Measurements from ENCODE around the gene ANKRD37.
"Not testable (repeated sequence)": the region's sequence is repeated elsewhere in the genome, so short reads cannot be mapped to it uniquely, and the experiment has no call there.

The ANKRD37 gene

GRCh38 chr4:185396724-185397385, at the start of gene ANKRD37:
Gene ANKRD37, plus strand, starts transcription at chr4:185396841. Its CDS starts 83 bp downstream, at chr4:185396924.
- no peak for DNase-seq (ENCODE audit: low read depth, low spot score)

- no peak for DNase-seq (ENCODE audit: low read depth, low spot score)
These were observed 49.6 kb upstream of the ANKRD37 start for GRCh38 chr4:185346975-185347601.

GRCh38 chr4:185351691-185352090, 45.0 kb upstream of the ANKRD37 start:
- DNase-seq (ENCODE audit: low read depth, low spot score), result no peak

GRCh38 chr4:185352202-185352601, 44.4 kb upstream of the ANKRD37 start:
- no peak for DNase-seq (ENCODE audit: low read depth, low spot score)

- DNase-seq (ENCODE audit: low read depth, low spot score), result no peak
These were observed 43.9 kb upstream of the ANKRD37 start for GRCh38 chr4:185352741-185353140.

GRCh38 chr4:185357211-185357610, 39.4 kb upstream of the ANKRD37 start:
- DNase-seq (ENCODE audit: low read depth, low spot score), result no peak

- DNase-seq (ENCODE audit: low read depth, low spot score), result no peak
These were observed 38.8 kb upstream of the ANKRD37 start for GRCh38 chr4:185357733-185358440.

GRCh38 chr4:185358514-185358913, 38.1 kb upstream of the ANKRD37 start:
- no peak for DNase-seq (ENCODE audit: low read depth, low spot score)

GRCh38 chr4:185358959-185359358, 37.7 kb upstream of the ANKRD37 start:
- DNase-seq (ENCODE audit: low read depth, low spot score), result no peak

GRCh38 chr4:185359767-185360446, 36.7 kb upstream of the ANKRD37 start:
- no peak for DNase-seq (ENCODE audit: low read depth, low spot score)

GRCh38 chr4:185361872-185362271, 34.8 kb upstream of the ANKRD37 start:
- DNase-seq (ENCODE audit: low read depth, low spot score), result no peak

GRCh38 chr4:185362570-185362969, 34.1 kb upstream of the ANKRD37 start:
- not testable (repeated sequence) for DNase-seq (ENCODE audit: low read depth, low spot score)

- no peak for DNase-seq (ENCODE audit: low read depth, low spot score)
These were observed 33.4 kb upstream of the ANKRD37 start for GRCh38 chr4:185363251-185363650.

- DNase-seq (ENCODE audit: low read depth, low spot score), result no peak
These were observed 31.8 kb upstream of the ANKRD37 start for GRCh38 chr4:185364886-185365285.

- DNase-seq (ENCODE audit: low read depth, low spot score), result no peak
These were observed 26.9 kb upstream of the ANKRD37 start for GRCh38 chr4:185369731-185370130.

- no peak for DNase-seq (ENCODE audit: low read depth, low spot score)
These were observed 26.2 kb upstream of the ANKRD37 start for GRCh38 chr4:185370268-185370949.

- DNase-seq (ENCODE audit: low read depth, low spot score), result no peak
These were observed 24.9 kb upstream of the ANKRD37 start for GRCh38 chr4:185371702-185372101.

GRCh38 chr4:185374027-185374426, 22.6 kb upstream of the ANKRD37 start:
- DNase-seq (ENCODE audit: low read depth, low spot score), result no peak

GRCh38 chr4:185374573-185374972, 22.1 kb upstream of the ANKRD37 start:
- no peak for DNase-seq (ENCODE audit: low read depth, low spot score)

GRCh38 chr4:185378264-185378663, 18.4 kb upstream of the ANKRD37 start:
- no peak for DNase-seq (ENCODE audit: low read depth, low spot score)

Measured in activated naive CD8-positive, alpha-beta T cell treated with anti-CD3 and anti-CD28 coated beads, Interleukin-2, amount 50 U/mL, for 16 hours (primary cell).